ENCODE measurements around the gene SDR42E2. TPM values are rescaled to one million over a fixed set of nuclear protein-coding genes. Genes with fewer than 3 reads are reported as not detected.
A peak's percentile ranks its signal among the peaks of the same experiment; 100 is the strongest.

Gene SDR42E2
- total RNA-seq, 1 donor = not detected

DNA sequence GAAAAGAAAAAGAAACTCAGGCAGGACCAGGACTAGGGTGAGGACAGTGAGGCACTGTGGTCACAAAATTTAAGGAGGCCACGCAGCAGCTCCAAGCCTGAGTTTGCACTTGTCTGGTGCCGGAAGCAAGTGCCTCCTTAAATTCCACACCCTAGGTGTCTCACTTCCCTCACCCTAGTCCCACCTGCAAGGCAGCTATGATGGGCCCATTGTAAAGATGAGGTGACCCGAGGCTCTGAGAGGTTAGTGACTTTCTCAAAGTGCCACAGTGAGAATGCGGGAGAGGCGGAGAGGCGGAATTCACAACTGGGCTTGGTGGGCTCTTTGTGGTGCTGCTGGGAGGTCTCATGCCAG is 22.3 kb downstream of the SDR42E2 start:
- TF ChIP-seq, protein P1, sequence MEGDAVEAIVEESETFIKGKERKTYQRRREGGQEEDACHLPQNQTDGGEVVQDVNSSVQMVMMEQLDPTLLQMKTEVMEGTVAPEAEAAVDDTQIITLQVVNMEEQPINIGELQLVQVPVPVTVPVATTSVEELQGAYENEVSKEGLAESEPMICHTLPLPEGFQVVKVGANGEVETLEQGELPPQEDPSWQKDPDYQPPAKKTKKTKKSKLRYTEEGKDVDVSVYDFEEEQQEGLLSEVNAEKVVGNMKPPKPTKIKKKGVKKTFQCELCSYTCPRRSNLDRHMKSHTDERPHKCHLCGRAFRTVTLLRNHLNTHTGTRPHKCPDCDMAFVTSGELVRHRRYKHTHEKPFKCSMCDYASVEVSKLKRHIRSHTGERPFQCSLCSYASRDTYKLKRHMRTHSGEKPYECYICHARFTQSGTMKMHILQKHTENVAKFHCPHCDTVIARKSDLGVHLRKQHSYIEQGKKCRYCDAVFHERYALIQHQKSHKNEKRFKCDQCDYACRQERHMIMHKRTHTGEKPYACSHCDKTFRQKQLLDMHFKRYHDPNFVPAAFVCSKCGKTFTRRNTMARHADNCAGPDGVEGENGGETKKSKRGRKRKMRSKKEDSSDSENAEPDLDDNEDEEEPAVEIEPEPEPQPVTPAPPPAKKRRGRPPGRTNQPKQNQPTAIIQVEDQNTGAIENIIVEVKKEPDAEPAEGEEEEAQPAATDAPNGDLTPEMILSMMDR (IDR thresholded peaks at IDR 0.05; ENCODE audit: insufficient read depth, low read length) = no peak
- DNase-seq (ENCODE audit: low read depth) = no peak
- H3K4me3 ChIP-seq (ENCODE audit: low read depth, low read length) = no peak overlapping the region

DNA sequence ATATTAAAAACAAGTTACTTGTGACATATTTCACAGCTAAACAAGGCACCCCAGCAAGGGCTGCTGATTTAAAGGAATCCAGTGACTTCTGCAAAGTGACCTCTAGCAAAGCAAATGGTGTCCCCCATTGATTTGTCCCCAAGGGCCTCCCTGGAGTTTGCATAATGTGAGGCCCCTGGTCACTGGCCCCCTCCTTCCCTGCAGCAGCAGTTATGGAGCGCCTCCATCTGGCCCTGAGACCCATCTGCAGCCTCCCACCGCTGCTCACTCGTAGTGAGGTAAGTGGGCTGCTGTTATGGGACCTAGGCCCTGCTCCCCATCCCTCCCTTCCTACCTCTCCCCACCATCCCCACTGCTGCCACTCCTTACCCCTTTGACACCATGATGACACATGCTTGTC is 24.2 kb downstream of the SDR42E2 start:
- TF ChIP-seq, protein P1 (IDR thresholded peaks at IDR 0.05; ENCODE audit: insufficient read depth, low read length) = no peak
- DNase-seq (ENCODE audit: low read depth) = no peak
- H3K4me3 ChIP-seq (ENCODE audit: low read depth, low read length) = no peak overlapping the region

DNA sequence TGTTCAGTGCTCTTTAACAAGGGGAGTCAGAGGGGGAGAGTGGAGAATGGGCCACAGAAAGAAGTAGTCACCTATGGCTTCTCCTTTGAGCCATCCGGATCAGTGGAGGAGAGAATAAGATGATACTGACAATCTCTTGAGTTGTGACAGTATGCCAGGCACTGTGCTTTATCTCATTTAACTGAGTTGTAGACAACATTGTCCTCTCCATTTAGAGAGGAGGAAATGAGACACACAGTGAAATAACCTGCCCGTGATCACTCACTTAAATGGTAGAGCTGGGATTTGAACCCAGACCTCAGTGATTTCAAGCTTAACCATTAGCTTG is 25.9 kb downstream of the SDR42E2 start:
- H3K4me3 ChIP-seq (ENCODE audit: low read depth, low read length) = no peak overlapping the region
- no peak for DNase-seq (ENCODE audit: low read depth)
- TF ChIP-seq, protein P1 (IDR thresholded peaks at IDR 0.05; ENCODE audit: insufficient read depth, low read length) = no peak

DNA sequence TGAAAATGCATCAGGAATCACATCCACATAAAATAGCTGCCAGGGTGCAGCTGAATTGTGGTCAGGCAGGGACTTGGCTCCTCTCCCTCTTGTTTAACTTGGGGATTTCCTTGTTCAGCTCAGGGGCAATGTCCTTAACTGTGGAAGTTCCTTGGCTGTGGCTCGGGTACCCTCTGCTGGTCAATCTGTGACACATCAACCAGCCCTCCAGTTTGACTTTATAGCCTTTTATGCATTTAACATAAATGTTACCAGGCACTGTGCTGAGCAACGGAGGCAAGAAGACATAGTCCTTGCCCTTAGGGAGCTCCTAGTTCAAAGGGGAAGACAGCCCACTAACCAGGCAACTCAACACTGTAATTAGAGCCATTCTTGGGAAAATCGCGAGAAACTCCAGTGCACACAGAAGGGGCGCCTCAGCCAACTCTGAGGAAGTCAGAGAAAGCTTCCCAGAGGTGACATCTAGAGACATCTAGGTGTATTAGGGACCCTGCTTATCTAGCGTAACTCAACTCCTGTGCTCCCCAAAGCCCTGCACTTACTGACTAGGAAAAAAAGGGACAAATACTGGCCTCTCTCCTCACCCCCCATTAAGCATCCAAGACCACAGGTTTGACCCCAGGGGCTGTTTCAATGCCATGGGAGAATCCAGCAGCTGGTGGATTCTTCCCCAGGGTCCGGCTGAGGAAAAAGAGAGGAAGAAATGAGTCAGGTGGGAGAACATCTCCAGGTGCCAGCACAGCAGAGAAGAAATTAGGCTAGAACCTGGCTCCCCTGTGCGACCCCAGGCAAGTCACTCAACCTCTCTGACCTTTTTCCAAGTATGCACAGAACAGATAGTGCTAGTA is 26.5 kb downstream of the SDR42E2 start:
- no peak overlapping the region for H3K4me3 ChIP-seq (ENCODE audit: low read depth, low read length)
- DNase-seq (ENCODE audit: low read depth) = peak; percentile 97
- TF ChIP-seq, protein P1 (IDR thresholded peaks at IDR 0.05; ENCODE audit: insufficient read depth, low read length) = peak; percentile 87

DNA sequence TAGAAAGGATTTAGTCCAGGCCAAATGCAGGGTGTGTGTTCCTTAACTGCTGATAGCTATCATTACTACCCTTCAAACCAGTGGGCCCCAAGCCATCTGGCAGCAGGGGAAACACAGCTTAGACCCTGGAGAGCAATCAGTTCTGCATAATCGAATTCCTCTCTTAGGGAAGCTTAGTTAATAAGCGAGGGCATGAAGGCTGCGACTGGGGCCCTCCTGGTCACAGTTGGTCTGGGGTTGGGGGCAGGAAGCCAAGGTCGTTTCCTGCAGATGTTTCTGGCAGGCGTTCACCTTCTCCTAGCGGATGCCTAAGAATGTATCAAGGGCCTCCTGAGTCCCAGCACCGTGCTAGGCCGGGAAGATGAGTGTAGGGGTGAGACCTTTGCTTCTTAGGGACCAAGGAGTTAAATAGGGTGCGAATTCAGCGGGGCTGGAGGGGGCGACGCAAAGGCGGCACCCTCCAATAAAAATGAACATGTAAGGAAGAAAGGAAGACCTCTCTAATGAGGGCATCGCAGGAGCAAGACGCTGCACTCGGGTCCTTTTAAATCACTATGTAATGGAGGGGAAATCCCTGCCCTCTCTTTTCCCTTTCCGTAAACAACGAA is 27.3 kb downstream of the SDR42E2 start:
- TF ChIP-seq, protein P1 (IDR thresholded peaks at IDR 0.05; ENCODE audit: insufficient read depth, low read length) = no peak
- H3K4me3 ChIP-seq (ENCODE audit: low read depth, low read length) = peak overlapping the region; percentile 74
- DNase-seq (ENCODE audit: low read depth) = peak; percentile 48

DNA sequence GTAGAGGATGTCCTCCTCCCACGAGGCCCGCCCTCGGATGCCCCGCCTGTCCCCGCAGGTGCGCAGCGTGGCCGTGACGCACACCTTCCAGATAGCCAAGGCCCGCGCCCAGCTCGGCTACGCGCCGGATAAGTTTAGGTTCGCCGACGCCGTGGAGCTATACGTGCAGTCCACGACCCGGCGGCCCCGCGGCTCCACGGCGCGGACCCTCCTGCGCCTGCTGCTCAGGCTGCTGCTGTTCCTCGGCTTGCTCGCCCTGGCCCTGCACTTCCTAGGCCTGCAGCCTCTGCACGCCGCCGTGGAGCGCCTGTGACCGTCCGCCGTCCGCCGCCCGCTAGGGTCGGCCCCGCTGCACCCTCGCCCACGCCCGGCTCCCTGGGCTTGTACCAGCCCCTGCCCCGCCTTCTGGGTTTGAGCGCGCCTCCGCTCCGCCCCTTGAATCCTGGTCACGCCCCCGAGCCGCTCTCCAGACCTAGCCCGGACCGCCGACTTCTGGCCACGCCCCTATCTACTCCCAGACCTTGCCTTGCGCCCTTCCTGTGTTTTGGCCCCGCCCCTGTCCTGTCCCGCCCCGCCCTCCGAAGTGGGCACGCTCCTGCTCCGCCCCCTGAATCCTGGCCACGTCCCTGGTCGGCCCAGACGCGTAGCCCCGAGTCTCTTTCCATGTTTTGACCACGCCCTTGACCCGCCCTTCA is 27.9 kb downstream of the SDR42E2 start:
- TF ChIP-seq, protein P1 (IDR thresholded peaks at IDR 0.05; ENCODE audit: insufficient read depth, low read length) = no peak
- peak overlapping the region; percentile 74 for H3K4me3 ChIP-seq (ENCODE audit: low read depth, low read length)
- no peak for DNase-seq (ENCODE audit: low read depth)

Data from fibroblast of the aortic adventitia (primary cell).